Effector CD4-positive, alpha-beta T cell (primary cell): ENCODE measurements around the gene UBR4.
"Not testable (repeated sequence)": the region's sequence is repeated elsewhere in the genome, so short reads cannot be mapped to it uniquely, and the experiment has no call there.

ENCODE experiments used
- DNase-seq: peaks from one replicate; pipeline ENCODE4 v3.0.0-alpha.2; 2020

UBR4 gene

GRCh38 chr1:19190468-19190867 lies 19.6 kb downstream of the UBR4 start:
- DNase-seq = no peak

- no peak for DNase-seq
These were observed 20.8 kb downstream of the UBR4 start for GRCh38 chr1:19189270-19189669.

GRCh38 chr1:19187852-19188251 lies 22.2 kb downstream of the UBR4 start:
- DNase-seq = no peak

GRCh38 chr1:19186001-19186400 lies 24.1 kb downstream of the UBR4 start:
- no peak for DNase-seq

- DNase-seq = no peak
These were observed 27.8 kb downstream of the UBR4 start for GRCh38 chr1:19182223-19182622.

GRCh38 chr1:19180265-19180657 lies 29.8 kb downstream of the UBR4 start:
- not testable (repeated sequence) for DNase-seq

- no peak for DNase-seq
These were observed 30.3 kb downstream of the UBR4 start for GRCh38 chr1:19179597-19180264.

GRCh38 chr1:19178734-19179398 lies 31.2 kb downstream of the UBR4 start:
- DNase-seq = no peak

- DNase-seq = no peak
These were observed 32.3 kb downstream of the UBR4 start for GRCh38 chr1:19177811-19178210.

GRCh38 chr1:19169642-19170041 lies 40.4 kb downstream of the UBR4 start:
- DNase-seq = no peak

GRCh38 chr1:19167140-19167539 lies 42.9 kb downstream of the UBR4 start:
- no peak for DNase-seq

- DNase-seq = no peak
These were observed 44.0 kb downstream of the UBR4 start for GRCh38 chr1:19166066-19166465.

- no peak for DNase-seq
These were observed 44.6 kb downstream of the UBR4 start for GRCh38 chr1:19165501-19165900.

- no peak for DNase-seq
These were observed 45.6 kb downstream of the UBR4 start for GRCh38 chr1:19164274-19165015.

GRCh38 chr1:19163261-19163660 lies 46.8 kb downstream of the UBR4 start:
- DNase-seq = no peak

- DNase-seq = no peak
These were observed 49.2 kb downstream of the UBR4 start for GRCh38 chr1:19160831-19161230.

- no peak for DNase-seq
These were observed 52.4 kb downstream of the UBR4 start for GRCh38 chr1:19157653-19158052.

GRCh38 chr1:19156676-19157075 lies 53.4 kb downstream of the UBR4 start:
- no peak for DNase-seq

- no peak for DNase-seq
These were observed 55.2 kb downstream of the UBR4 start for GRCh38 chr1:19154876-19155275.

GRCh38 chr1:19153169-19153568 lies 56.9 kb downstream of the UBR4 start:
- no peak for DNase-seq

GRCh38 chr1:19151537-19151936 lies 58.5 kb downstream of the UBR4 start:
- DNase-seq = no peak

GRCh38 chr1:19149736-19150135 lies 60.3 kb downstream of the UBR4 start:
- DNase-seq = no peak

- DNase-seq = no peak
These were observed 69.6 kb downstream of the UBR4 start for GRCh38 chr1:19140465-19140864.

GRCh38 chr1:19139711-19140110 lies 70.4 kb downstream of the UBR4 start:
- no peak for DNase-seq
